Metanephros (tissue), 2 donors: ENCODE results near the gene NFATC3. TPM values are rescaled to one million over a fixed set of nuclear protein-coding genes. Genes with fewer than 3 reads are reported as not detected.

Source experiments
- small RNA-seq: library from RNA; depleted of rRNA; stranded (forward); fragments of <200 nt; gene quantifications from one replicate; pipeline ENCODE3, GENCODE V24; 2014; ENCODE audit warnings: low replicate concordance
- total RNA-seq: library from RNA; depleted of rRNA; stranded (reverse); fragments of >200 nt; gene quantifications from one replicate; pipeline ENCODE4 v1.2.3, GENCODE V29; 2014

Gene NFATC3
- total RNA-seq = 36.4 TPM

DNA sequence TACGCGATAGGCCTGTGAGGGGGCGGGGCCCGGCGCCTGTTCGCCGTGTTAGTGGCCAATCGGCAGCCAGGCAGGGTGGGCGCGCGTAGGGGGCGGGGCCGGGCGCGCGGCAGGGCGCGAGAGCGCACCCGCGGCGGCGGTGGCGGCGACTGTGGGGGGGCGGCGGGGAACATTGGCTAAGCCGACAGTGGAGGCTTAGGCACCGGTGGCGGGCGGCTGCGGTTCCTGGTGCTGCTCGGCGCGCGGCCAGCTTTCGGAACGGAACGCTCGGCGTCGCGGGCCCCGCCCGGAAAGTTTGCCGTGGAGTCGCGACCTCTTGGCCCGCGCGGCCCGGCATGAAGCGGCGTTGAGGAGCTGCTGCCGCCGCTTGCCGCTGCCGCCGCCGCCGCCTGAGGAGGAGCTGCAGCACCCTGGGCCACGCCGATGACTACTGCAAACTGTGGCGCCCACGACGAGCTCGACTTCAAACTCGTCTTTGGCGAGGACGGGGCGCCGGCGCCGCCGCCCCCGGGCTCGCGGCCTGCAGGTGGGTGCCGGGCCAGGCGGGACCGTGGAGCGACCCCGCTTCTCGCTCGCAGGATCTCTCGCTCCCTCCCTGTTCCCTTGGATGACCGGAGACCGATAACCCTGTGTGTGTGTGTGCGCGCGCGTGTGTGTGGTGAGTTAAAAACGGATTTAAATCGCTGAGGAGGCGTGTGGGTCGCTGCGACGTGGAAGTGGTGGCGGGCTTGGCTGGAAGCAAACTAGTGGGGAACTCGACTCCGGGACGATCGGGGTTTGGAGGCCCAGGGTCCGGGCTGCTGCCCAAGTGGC lies at the start of gene NFATC3:
NFATC3 (plus strand) TSS at position 112 of the 813 bp plus-strand sequence; CDS start at position 424, 312 bp downstream.

DNA sequence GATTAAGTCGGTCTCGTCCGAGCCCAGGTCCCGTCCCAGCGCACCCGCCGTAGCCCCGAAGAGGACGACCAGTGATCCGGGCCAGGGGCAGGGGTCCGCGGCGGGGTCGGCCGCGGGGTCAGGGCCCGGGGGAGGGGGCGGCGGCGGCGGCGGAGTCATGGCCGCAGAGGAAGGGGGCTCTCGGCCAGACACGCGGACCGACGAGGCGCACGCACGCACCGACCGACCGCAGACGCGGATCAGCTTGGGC lies 150.6 kb downstream of the NFATC3 start, which contains the start of gene ESRP2:
ESRP2 (minus strand) TSS at position 241 of the 250 bp plus-strand sequence; CDS start at position 159, 82 bp downstream.

DNA sequence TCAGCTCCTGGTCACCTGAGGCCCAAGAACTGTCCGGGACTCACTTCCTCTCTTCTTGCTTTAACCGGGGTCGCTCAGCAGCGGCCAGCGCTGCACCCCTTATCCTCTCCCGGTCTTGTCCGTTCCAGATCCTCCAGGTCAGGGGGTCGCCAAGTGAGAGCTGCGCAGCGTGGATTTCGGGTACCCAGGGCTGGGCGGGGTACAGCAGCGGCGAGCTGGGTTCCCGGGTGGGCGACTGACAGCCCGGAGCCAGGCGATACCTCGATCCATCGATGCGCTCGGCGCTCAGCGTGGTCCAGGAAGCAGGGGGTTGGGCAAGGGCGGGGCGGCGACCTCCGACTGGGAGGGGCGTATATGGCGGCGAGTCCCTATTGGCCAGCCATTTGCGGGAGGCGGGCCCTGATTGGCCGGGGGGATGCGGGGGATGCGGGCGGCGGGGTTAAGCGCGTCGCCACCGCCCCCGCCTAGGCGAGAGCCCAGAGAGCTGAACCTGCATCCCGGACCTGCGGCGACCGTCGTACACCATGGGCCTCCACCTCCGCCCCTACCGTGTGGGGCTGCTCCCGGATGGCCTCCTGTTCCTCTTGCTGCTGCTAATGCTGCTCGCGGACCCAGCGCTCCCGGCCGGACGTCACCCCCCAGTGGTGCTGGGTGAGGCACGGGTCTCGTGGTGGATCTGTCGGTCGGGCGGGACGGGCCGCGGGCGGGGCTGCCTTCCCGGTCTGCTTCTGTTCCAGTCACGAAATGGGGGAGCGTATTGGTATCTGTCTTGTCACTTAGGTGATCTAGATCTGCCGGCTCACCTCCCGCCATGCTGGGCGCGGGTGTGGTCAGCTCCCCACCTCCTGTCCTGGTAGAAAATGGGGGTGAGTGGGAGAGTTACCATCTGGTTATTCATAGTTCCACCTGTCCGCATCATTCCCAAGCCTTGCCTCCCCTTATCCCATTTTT lies 160.0 kb downstream of the NFATC3 start, which contains the start of gene PLA2G15:
PLA2G15 (plus strand) TSS at position 471 of the 951 bp plus-strand sequence; CDS start at position 525, 54 bp downstream.

DNA sequence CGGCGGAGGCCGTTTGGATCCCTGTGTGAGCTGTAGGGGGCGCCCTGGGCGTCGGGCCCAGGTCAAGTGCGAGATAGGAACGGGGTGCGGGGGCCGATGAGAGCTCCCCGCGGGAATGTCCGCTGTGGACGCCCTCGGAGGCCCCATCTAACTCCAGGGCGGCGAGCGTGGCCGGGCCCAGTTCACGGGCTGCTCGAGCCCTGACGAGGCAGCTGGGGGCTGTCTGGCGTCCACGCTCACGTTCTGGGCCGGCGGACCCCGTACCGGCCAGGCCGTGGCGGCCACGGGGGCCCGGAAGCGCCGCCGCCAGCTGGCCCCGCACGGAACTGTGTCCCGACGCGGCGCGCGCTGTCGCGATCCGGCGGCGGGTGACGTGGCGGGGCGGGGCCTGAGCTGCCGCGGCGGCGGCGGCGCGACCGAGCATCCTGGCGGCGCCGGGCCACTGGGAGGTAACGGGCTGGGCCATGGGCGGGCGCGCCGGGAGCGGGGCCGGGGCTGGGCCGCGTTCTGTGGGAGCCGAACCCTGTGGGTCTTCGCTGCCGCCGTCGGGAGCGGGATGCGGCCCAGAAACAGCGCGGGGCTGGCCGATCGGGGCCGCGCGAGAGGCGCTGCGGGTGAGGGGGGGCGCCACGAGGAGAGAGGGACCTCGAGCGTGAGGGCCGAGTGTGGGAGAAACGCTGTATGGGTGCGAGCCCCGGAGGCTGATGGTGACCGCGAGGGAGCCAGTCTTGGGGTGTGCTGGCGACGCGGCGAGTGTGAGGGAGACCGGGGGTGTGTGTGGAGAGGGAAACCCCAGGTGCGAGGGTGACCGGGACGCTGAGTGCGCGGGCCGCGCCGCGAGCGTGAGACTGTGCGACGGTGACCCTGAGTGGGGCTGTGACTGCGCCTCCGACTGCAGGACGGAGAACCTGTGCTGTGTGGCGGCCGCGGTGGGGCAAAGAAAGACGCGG lies 179.2 kb downstream of the NFATC3 start, which contains the start of gene SLC7A6:
SLC7A6 (plus strand) TSS at position 399 of the 950 bp plus-strand sequence. CDS start 10,201 bp downstream, outside the sequence.

Small RNAs within 50 kb of the gene (small RNA-seq; reads per million reads assigned to genes)
- gene RF00019 (not detected), gene RF00554 (not detected)

Other genes starting within 250 kb of the NFATC3 start
- gene THAP11, start 243.1 kb upstream of the NFATC3 start, total RNA-seq = 37.0 TPM
- gene NUTF2, start 238.4 kb upstream of the NFATC3 start, total RNA-seq = 115 TPM
- 39.8 TPM for gene CENPT, start 237.7 kb upstream of the NFATC3 start, total RNA-seq
- gene EDC4, start 212.3 kb upstream of the NFATC3 start, total RNA-seq = 82.0 TPM
- 1.2 TPM for gene NRN1L, start 200.5 kb upstream of the NFATC3 start, total RNA-seq
- gene PSKH1, start 192.1 kb upstream of the NFATC3 start, total RNA-seq = 26.0 TPM
- 0.18 TPM for gene CTRL, start 153.5 kb upstream of the NFATC3 start, total RNA-seq
- 54.2 TPM for gene PSMB10, start 148.5 kb upstream of the NFATC3 start, total RNA-seq
- 10.1 TPM for gene LCAT, start 141.2 kb upstream of the NFATC3 start, total RNA-seq
- gene SLC12A4, start 116.7 kb upstream of the NFATC3 start, total RNA-seq = 45.4 TPM
- gene DPEP3, start 104.9 kb upstream of the NFATC3 start, total RNA-seq = not detected
- gene DPEP2, start 85.9 kb upstream of the NFATC3 start, total RNA-seq = 2.7 TPM
- not detected for gene DPEP2NB, start 69.5 kb upstream of the NFATC3 start, total RNA-seq
- 10.2 TPM for gene DDX28, start 62.1 kb upstream of the NFATC3 start, total RNA-seq
- gene DUS2, start 62.1 kb upstream of the NFATC3 start, total RNA-seq = 11.3 TPM
- gene ESRP2, start 150.8 kb downstream of the NFATC3 start, total RNA-seq = 16.1 TPM
- 34.9 TPM for gene PLA2G15, start 160.0 kb downstream of the NFATC3 start, total RNA-seq
- 21.8 TPM for gene SLC7A6, start 179.2 kb downstream of the NFATC3 start, total RNA-seq
- gene SLC7A6OS, start 225.6 kb downstream of the NFATC3 start, total RNA-seq = 15.5 TPM
- 76.5 TPM for gene PRMT7, start 225.6 kb downstream of the NFATC3 start, total RNA-seq